Liver (tissue), 9 donors: ENCODE results near the gene NAGPA. TPM values are rescaled to one million over a fixed set of nuclear protein-coding genes. Genes with fewer than 3 reads are reported as not detected.

Experiments used
- DNase-seq: peaks from one replicate; pipeline ENCODE4 v3.0.0-alpha.2; 2017; ENCODE audit warnings: low spot score
- H3K27ac ChIP-seq, 2 donors: one replicate each; pipeline ENCODE4 v1.7.0; 2013; ENCODE audit warnings: inconsistent platforms in 2 of 2, low read length in 2 of 2, control low read depth in 1 of 2, low read depth in 1 of 2, mild to moderate bottlenecking in 1 of 2
- H3K27me3 ChIP-seq, 4 donors: one replicate each; pipeline versions ENCODE4 v1.6.1 to v1.7.0; 2013; ENCODE audit warnings: low read length in 3 of 4, inconsistent platforms in 1 of 4, mild to moderate bottlenecking in 1 of 4, moderate library complexity in 1 of 4; ENCODE audit not compliant: control insufficient read depth in 4 of 4, insufficient read depth in 4 of 4
- H3K36me3 ChIP-seq, 4 donors: one replicate each; pipeline versions ENCODE4 v1.6.1 to v1.7.0; 2013; ENCODE audit warnings: low read length in 3 of 4, mild to moderate bottlenecking in 3 of 4, low read depth in 1 of 4, moderate library complexity in 1 of 4; ENCODE audit not compliant: control insufficient read depth in 4 of 4, insufficient read depth in 3 of 4
- H3K4me1 ChIP-seq, 4 donors: one replicate each; pipeline versions ENCODE4 v1.6.1 to v1.7.0; 2013; ENCODE audit warnings: low read length in 3 of 4, mild to moderate bottlenecking in 3 of 4, moderate library complexity in 1 of 4; ENCODE audit not compliant: control insufficient read depth in 4 of 4, insufficient read depth in 4 of 4
- H3K4me3 ChIP-seq, 3 donors: one replicate each; pipeline versions ENCODE4 v1.6.1 to v1.7.0; 2013; ENCODE audit warnings: low read length in 3 of 3, control low read depth in 1 of 3, low read depth in 1 of 3, mild to moderate bottlenecking in 1 of 3
- H3K9ac ChIP-seq, 2 donors: one replicate each; pipeline ENCODE4 v1.7.0; 2013; ENCODE audit warnings: low read length in 2 of 2, mild to moderate bottlenecking in 2 of 2, moderate library complexity in 2 of 2, control low read depth in 1 of 2, low read depth in 1 of 2
- H3K9me3 ChIP-seq, 4 donors: one replicate each; pipeline versions ENCODE4 v1.6.1 to v1.7.0; 2013; ENCODE audit warnings: low read length in 3 of 4; ENCODE audit not compliant: control insufficient read depth in 4 of 4
- ATF3 ChIP-seq: IDR thresholded peaks from 2 replicates; pipeline ENCODE4 v1.6.1; 2016; ENCODE audit warnings: antibody characterized with exemption
- CTCF ChIP-seq: fragments of 150-350 bp; IDR thresholded peaks from 2 replicates; pipeline ENCODE4 v1.5.1; 2017; ENCODE audit warnings: improper control_type of control experiment, low read depth, low read length; ENCODE audit not compliant: missing input control
- EGR1 ChIP-seq, 2 donors: IDR thresholded peaks; 2 replicates each; pipeline ENCODE4 v1.6.1; 2016 to 2018; ENCODE audit warnings: antibody characterized with exemption in 2 of 2, low read depth in 2 of 2
- FOXA1 ChIP-seq: IDR thresholded peaks from 2 replicates; pipeline ENCODE4 v1.6.1; 2016; ENCODE audit warnings: antibody characterized with exemption
- FOXA2 ChIP-seq: IDR thresholded peaks from 2 replicates; pipeline ENCODE4 v1.6.1; 2016; ENCODE audit warnings: antibody characterized with exemption
- GABPA ChIP-seq, 2 donors: IDR thresholded peaks in 1 of 2; conservative IDR thresholded peaks in 1 of 2; 2 replicates each; pipeline ENCODE4 v1.6.1; 2016; ENCODE audit warnings: antibody characterized with exemption in 2 of 2, mild to moderate bottlenecking in 1 of 2, moderate library complexity in 1 of 2
- HNF4A ChIP-seq, 2 donors: conservative IDR thresholded peaks; 2 replicates each; pipeline ENCODE4 v1.6.1; 2016; ENCODE audit warnings: antibody characterized with exemption in 2 of 2, mild to moderate bottlenecking in 2 of 2
- HNF4G ChIP-seq: IDR thresholded peaks from 2 replicates; pipeline ENCODE4 v1.6.1; 2016; ENCODE audit warnings: antibody characterized with exemption
- JUND ChIP-seq, 2 donors: IDR thresholded peaks; 2 replicates each; pipeline ENCODE4 v1.6.1; 2016; ENCODE audit warnings: antibody characterized with exemption in 2 of 2
- MAX ChIP-seq: IDR thresholded peaks from 2 replicates; pipeline ENCODE4 v1.6.1; 2016; ENCODE audit warnings: antibody characterized with exemption
- NR2F2 ChIP-seq: IDR thresholded peaks from 2 replicates; pipeline ENCODE4 v1.6.1; 2016; ENCODE audit warnings: antibody characterized with exemption
- RAD21 ChIP-seq, 2 donors: IDR thresholded peaks; 2 replicates each; pipeline ENCODE4 v1.6.1; 2016; ENCODE audit warnings: antibody characterized with exemption in 2 of 2, mild to moderate bottlenecking in 2 of 2
- REST ChIP-seq: IDR thresholded peaks from 2 replicates; pipeline ENCODE4 v1.6.1; 2016; ENCODE audit warnings: antibody characterized with exemption, mild to moderate bottlenecking
- RXRA ChIP-seq, 2 donors: IDR thresholded peaks; 2 replicates each; pipeline ENCODE4 v1.6.1; 2017 to 2018; ENCODE audit warnings: antibody characterized with exemption in 2 of 2, mild to moderate bottlenecking in 1 of 2
- TAF1 ChIP-seq: conservative IDR thresholded peaks from 2 replicates; pipeline ENCODE4 v1.6.1; 2016; ENCODE audit warnings: antibody characterized with exemption, mild to moderate bottlenecking
- YY1 ChIP-seq: IDR thresholded peaks from 2 replicates; pipeline ENCODE4 v1.6.1; 2016; ENCODE audit warnings: antibody characterized with exemption, mild to moderate bottlenecking
- ZBTB33 ChIP-seq: IDR thresholded peaks from 2 replicates; pipeline ENCODE4 v1.6.1; 2016; ENCODE audit warnings: antibody characterized with exemption
- WGBS: extraction: QIAGEN DNeasy Blood & Tissue Kit; methylation state at CpG from one replicate; pipeline ENCODE4 v1.1.7; 2013; 5-methylcytosine and 5-hydroxymethylcytosine counted together
- polyA plus RNA-seq, 2 donors: library from polyadenylated mRNA; stranded (reverse) in 1 of 2; unstranded in 1 of 2; fragments of 200-250 nt in 1 of 2; fragments of >200 nt in 1 of 2; fragmentation: Nextera tagmentation in 1 of 2; extraction: Ambion mirVana in 1 of 2; gene quantifications; one replicate each; pipeline versions ENCODE4 v1.2.1 to v1.2.3, GENCODE V29; 2013 to 2015
- total RNA-seq, 2 donors: library from RNA; depleted of rRNA; stranded (reverse); fragments of >200 nt; gene quantifications; one replicate each; pipeline ENCODE4 v1.2.3, GENCODE V29; 2014
- donor health status: healthy.
- donor health status: healthy.
- donor health status: healthy.
- donor health status: healthy.
- donor health status: healthy.

Gene NAGPA
- total and polyA plus RNA-seq, 4 donors = 5.4 to 13.4 (median 10.7) TPM

GRCh38 chr16:4987250-4987579 is 46.5 kb downstream of the NAGPA start:
- Histone ChIP-seq H3K9ac (no peak overlapping the region), H3K27me3 (peaks cover 0 to 7% (median 4%) of the 10 kb centered on the region in 4 donors), H3K27ac (no peak overlapping the region), H3K9me3 (peaks cover 0 to 11% (median 0%) of the 10 kb centered on the region in 4 donors), H3K4me1 (peaks cover 0 to 3% (median 0%) of the 10 kb centered on the region in 4 donors), H3K4me3 (no peak overlapping the region), H3K36me3 (no peaks in the 10 kb centered on the region)
- no peak for DNase-seq
- WGBS = 5% methylated on average over 10 of the region's 10 CpGs
- TF ChIP-seq RXRA (IDR thresholded peaks at IDR 0.05) (no peak), NR2F2 (no peak), MAX (no peak), TAF1 (no peak), FOXA1 (no peak)

- no peak for DNase-seq
- peaks cover 0 to 11% (median 0%) of the 10 kb centered on the region in 4 donors for H3K9me3 ChIP-seq
- no peak overlapping the region for H3K9ac ChIP-seq
- H3K27me3 ChIP-seq = peaks cover 0 to 7% (median 4%) of the 10 kb centered on the region in 4 donors
- peaks cover 0 to 3% (median 0%) of the 10 kb centered on the region in 4 donors for H3K4me1 ChIP-seq
- TF ChIP-seq JUND (IDR thresholded peaks at IDR 0.05) (no peak), RXRA (IDR thresholded peaks at IDR 0.05) (no peak), MAX (no peak), CTCF (no peak), YY1 (no peak), HNF4A (conservative IDR thresholded peaks at IDR 0.05) (no peak), TAF1 (no peak), FOXA2 (no peak), GABPA (IDR thresholded peaks at IDR 0.05 in 1 of 2, conservative IDR thresholded peaks at IDR 0.05 in 1 of 2) (no peak), REST (no peak), RAD21 (IDR thresholded peaks at IDR 0.05) (no peak), FOXA1 (no peak), HNF4G (no peak), NR2F2 (no peak), ZBTB33 (no peak), EGR1 (IDR thresholded peaks at IDR 0.05; ENCODE audit: low read depth in 2 of 2) (no peak), ATF3 (no peak)
- 74% methylated on average over 5 of the region's 5 CpGs for WGBS
- H3K36me3 ChIP-seq = no peaks in the 10 kb centered on the region
- no peak overlapping the region for H3K27ac ChIP-seq
- no peak overlapping the region for H3K4me3 ChIP-seq
Observed at GRCh38 chr16:4984174-4984990, 49.4 kb downstream of the NAGPA start.
